Hippocampal formation (tissue), 2 donors: ENCODE results near the gene SHQ1.
"Not testable (repeated sequence)": the region's sequence is repeated elsewhere in the genome, so short reads cannot be mapped to it uniquely, and the experiment has no call there.

ENCODE experiments used
- DNase-seq, 2 donors: peaks; one replicate each; lab custom pipeline; 2025; lab: John Stamatoyannopoulos, UW

SHQ1 gene

GRCh38 chr3:72719137-72719536 is 129.1 kb downstream of the SHQ1 start:
- no peak for DNase-seq

- DNase-seq, result not testable (repeated sequence)
Measured at GRCh38 chr3:72714135-72714534, 134.1 kb downstream of the SHQ1 start.

GRCh38 chr3:72710471-72710870 is 137.8 kb downstream of the SHQ1 start:
- not testable (repeated sequence) for DNase-seq

- DNase-seq, result no peak
Measured at GRCh38 chr3:72708441-72708840, 139.8 kb downstream of the SHQ1 start.

- no peak for DNase-seq
Measured at GRCh38 chr3:72702997-72703396, 145.2 kb downstream of the SHQ1 start.

GRCh38 chr3:72702390-72702789 is 145.9 kb downstream of the SHQ1 start:
- no peak for DNase-seq

GRCh38 chr3:72700106-72700505 is 148.1 kb downstream of the SHQ1 start:
- DNase-seq, result no peak

GRCh38 chr3:72699631-72700030 is 148.6 kb downstream of the SHQ1 start:
- DNase-seq, result no peak
